HG03066 (cell line): ENCODE data around the gene CENPP.
"Not testable (repeated sequence)": the region's sequence is repeated elsewhere in the genome, so short reads cannot be mapped to it uniquely, and the experiment has no call there.

Experiments
- ATAC-seq: cut with Tn5 transposase; IDR thresholded peaks from one replicate; pipeline ENCODE4 v1.9.1; 2021; ENCODE audit warnings: low read depth; ENCODE audit not compliant: unreplicated experiment

The CENPP gene

DNA sequence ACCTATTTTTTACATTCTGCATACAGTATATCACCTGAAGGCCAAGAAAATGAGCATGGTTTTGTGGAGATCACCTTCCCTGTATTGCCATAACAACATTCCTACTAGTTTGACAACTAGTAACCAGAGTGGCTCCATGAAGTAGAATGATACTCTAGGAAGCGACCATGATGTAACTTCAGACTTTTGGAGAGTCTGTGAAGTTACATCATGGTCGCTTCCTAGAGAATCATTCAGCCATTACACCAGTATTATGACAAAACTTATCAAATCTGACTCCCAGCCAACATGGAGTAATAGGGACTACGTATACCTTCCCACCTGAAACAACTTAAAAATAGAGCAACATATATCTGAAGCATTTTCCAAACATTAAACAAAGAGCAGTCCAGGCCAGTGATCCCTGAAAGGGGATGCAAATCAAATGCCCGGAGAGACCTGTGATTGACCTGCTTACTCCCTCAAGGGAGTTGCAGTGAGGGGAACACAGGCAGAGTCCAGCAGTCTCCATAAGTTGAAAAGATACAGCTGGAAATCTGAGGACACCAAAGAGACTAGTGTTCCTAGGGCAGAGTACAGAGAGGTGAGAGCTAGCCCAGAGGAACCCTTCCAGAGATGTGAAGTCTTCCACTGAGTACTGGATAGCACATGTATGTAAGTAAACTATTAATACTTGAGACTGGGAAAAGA lies 202.2 kb downstream of the CENPP start:
- ATAC-seq: no peak

DNA sequence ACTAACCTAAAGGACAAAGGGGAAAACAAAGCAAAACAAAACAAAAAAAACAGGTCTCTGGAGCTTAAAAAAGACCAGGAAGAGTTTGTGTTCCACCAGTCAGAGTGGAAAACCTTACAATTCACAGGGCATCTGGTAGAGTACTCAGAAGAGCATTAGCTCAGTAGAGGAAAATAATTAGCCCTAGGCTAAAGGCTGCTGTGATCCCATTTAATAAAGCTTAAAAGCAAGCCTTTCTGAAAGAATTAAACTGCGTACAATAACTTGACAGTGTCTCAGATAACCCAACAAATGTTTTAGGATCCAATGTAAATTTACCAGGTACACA lies 202.7 kb downstream of the CENPP start:
- ATAC-seq: no peak

DNA sequence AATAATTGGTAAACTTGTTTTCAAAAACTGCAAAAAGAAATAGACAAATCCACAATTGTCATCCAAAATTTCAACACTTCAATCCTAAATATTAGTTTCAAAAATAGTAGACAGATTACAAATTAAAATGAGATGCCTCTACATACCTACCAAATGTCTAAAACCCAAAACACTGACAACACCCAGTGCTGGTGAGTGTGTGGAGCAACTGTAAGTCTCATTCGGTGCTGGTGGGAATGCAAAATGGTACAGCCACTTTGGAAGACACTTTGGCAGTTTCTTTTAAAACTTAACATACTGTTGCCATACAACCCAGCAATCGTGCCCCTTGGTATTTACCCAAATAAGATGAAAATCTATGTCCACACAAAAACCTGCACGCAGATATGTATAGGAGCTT lies 203.4 kb downstream of the CENPP start:
- no peak for ATAC-seq

DNA sequence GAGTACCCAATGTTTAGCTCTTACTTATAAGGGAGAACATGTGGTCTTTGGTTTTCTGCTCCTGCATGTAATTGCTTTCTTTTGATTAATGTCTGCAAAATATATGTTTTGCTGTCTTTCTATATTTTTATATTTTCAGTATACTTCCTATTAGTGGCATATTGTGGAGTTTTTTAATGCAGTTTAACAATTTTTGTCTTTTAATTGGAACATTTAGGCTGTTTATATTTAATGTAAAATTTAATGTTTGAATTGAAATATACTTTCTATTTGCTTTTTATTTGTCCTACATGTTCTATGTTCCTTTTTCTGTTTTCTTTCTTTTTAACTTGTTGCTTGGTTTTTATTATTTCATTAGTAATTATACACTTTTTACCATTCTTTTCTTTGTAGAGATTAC lies 205.1 kb downstream of the CENPP start:
- no peak for ATAC-seq

DNA sequence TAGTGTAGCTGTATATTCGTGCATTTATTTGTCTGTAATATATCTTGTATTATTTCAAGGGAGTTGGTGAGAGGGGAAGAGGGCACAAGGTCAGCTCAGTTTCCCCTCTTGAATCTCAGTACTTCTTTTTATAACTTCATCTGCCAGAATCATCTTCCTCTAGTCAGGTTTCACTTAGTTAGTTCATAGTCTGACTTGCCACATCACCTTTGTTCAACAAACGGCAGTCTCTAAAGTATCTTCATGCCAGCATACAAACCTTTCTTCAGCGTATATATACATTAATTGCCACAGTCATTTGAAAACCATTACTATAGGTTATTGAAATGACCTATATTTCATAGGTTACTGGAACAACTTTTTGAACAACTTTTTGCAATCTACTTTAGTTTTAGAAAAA lies 208.5 kb downstream of the CENPP start:
- ATAC-seq: no peak

DNA sequence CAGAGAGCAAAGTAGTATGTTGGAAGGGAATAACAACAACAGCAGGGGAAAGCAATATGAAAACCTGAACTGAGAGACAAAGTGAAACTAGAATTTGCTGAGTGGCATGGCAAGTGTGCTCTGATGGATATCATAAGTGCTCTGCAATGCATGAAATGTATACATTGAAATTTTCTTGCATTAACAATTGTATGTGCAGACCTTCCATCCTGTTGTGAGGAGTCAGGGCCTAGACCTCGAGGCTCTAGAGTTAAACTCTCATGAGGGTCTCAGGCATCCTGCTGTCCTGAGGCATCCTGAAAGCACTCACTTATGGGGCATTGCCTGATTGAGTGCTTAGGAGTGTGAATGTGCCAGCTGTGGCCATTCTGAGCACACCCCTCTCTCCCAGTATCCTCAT lies 208.9 kb downstream of the CENPP start:
- no peak for ATAC-seq

DNA sequence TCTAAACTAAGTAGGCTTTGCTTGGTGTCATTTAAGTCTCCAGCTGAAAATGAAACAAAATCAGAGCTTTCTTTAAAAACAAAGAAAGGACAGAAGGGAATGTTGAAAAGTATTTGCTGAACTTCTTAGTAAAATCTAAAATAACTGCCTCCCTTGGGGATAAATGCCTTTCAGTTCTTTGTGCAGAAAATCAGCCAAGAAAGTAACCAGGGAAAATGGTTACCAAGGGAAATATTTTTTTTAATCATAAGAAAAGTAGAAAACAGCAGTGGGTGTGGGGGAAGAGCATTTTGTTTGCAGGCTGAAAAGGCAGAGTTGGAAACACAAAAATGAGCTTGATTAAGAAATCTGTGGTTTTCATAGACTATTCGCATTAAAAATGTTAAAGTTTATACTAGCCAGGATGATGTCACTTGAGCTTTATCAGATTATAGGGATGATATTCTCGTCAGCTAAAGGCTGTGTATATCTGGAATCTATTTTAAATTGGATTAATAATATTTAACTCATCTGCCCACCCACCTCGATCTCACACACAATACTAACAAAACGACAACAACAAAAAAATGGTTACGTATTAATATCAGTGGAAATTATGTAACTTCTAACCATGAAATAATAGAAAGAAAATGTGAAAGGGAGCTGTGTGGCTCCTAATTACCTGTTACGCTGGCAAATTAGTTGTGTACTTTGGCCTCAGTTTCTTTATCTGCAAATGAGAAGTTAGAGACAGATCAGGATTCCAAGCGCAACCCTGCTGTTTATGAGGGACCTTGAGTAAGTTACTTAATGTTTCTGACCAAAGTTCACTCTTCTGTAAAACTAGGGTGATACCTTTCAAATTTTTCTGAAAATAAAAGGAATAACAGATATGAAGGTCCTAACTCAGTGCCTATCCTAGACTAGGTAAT lies 210.4 kb downstream of the CENPP start, which contains the start of gene ECM2:
Gene ECM2, minus strand, starts transcription at position 51 of the 911 bp plus-strand sequence. CDS start 13,124 bp downstream, outside the sequence.
- ATAC-seq: no peak

DNA sequence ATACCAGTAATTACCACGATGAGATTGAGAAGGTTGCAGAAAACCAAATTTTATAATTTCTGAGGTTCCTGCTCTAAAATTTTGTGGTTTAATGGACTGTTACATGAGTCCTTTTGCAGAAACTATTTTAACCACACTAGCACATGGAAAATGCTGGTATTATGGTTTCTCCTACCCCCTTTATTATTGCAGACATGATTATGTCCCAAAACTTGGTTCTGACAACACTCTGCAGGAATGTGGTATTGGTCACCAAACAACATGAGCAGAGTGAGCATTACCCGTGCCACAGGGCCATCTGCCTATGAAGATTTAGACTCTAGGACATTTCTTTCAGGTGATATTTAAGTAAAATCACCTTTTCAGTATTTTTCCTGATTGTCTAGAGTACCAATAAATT lies 212.8 kb downstream of the CENPP start:
- ATAC-seq: no peak

DNA sequence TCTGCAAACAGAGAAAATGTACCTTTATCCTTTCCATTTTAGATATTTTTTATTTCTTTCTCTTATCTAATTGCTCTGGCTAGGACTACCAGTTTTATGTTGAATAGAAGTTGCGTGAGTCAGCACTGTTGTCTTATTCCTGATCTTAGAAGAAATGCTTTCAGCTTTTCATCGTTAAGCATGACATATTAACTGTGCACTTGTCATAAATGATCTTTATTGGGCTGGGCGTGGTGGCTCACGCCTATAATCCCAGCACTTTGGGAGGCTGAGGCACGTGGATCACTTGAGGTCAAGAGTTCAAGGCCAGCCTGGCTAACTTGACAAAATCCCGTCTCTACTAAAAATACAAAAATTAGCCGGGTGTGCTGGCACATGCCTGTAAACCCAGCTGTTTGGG lies 218.2 kb downstream of the CENPP start:
- ATAC-seq: no peak

DNA sequence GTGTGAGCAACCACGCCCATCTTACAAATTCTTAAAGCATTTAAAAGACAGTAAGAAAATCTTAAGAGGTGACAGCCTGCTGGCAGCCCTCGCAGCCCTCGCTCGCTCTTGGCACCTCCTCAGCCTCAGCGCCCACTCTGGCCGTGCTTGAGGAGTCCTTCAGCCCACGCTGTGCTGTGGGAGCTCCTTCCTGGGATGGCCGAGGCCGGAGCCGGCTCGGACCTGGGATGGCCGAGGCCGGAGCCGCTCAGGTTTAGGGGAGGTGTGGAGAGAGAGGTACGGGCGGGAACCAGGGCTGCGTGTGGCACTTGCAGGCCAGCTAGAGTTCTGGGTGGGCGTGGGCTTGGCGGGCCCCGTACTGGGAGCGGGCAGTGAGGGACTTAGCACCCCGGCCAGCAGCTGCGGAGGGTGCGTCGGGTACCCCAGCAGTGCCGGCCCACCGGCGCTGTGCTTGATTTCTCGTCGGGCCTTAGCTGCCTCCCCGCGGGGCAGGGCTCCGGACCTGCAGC lies 219.3 kb downstream of the CENPP start:
- ATAC-seq: no peak

DNA sequence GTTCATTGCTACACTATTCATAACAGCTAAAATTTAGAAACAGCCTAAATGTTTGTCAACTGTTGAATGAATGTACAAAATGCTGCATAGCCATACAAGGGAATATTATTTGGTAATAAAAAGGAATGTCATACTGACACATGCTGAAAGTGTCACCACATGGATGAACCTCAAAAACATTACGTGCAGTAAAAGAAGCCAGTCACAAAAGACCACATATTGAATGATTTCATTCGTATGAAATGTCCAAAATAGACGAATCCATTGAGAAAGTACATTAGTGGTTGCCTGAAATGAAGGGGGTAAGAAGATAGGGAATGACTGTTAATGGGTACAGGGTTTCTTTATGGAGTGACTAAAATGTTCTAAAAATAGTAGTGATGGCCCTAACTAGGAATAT lies 221.6 kb downstream of the CENPP start:
- ATAC-seq: no peak

DNA sequence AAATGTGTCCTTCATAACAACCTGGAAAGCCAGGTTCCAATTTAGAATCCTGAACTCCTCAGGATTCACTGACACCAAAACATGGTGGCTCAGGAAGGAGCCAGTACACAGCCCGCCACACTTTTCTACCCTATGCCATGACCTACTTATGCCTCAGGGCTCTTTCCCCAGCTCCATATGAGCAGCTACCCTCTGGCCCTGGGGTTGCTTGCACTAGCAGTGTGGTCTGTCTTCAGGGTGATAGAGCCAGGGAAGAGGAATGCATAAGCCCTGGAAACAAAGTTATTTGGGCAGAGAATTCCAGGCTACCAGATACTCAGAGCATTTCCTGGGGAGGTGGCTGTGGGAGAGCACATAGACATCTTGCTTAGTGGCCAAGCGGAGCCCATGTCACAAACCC lies 225.0 kb downstream of the CENPP start:
- ATAC-seq: no peak

DNA sequence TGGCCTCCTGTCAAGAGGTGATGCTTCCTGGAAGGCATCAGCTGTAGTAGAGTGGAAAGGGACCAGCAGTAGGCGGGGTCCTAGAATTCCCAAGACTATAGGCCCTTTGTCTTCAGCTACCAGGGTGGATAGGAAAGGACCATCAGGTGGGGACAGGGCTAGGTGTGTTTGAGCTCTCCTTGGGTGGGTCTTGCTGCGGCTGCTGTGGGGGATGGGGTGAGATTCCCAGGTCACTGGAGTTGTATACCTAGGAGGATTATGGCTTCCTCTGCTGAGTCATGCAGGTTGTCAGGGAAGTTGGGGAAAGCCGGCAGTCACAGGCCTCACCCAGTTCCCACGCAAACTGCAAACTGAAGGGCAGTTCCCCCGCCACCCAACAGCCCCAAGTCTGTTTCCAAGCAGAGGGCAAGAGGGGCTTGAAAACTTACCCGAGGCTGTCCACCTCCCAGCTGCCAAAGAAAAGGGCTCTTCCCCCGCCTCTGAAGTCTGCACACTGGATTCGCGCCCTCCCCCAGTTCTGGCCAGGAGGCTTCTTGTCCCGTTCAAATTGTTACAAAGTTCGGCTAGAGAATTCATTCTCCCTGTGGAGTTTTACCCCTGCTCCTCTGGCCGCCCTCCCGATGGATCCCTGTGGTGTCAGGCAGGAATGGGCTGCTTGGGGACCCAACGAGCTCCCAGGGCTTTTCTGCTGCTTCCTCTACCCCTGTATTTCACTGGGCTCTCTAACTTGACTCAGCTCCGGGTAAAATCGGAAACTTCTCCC lies 233.0 kb downstream of the CENPP start:
- ATAC-seq: no peak

DNA sequence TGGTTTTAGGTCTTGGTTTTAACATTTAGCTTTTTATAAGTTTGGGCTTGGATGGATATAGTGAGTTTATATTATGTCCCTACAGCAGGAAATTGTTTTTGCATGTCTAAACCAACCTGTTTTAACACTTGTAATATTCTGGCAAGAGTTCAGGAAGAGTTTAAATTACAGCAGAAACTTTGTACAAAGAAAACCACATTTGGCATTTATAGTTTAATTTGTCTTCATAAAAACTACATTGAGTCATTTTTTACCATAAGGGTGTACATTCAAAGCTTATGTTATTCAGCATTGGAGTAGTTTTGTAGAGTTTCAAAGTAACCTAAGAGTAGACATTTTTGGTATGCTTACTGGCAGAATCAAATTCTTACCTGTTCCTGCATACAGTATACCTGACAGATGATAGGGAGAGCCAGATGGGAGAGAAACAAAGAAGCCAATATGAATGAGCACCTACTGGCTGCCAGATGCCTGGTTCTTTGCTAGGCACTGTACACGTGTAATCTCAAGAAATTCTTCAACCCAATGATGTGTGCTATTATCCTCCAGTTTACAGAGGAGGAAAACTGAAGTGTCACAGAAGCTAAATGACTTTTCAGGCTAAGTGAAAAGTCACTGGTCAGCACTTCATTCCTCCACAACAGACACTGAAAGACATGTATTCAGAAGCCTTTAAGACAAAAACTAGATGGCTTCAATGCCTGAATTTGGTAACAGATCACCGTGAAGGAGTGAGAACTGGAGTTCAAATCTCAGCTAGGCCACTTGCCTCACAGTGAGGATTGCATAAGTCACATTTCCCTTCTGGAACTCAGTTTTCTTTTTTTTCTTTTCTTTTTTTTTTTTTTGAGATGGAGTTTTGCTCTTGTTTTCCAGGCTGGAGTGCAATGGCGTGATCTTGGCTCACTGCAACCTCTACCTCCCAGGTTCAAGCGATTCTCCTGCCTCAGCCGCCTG lies 235.9 kb downstream of the CENPP start:
- ATAC-seq: no peak

DNA sequence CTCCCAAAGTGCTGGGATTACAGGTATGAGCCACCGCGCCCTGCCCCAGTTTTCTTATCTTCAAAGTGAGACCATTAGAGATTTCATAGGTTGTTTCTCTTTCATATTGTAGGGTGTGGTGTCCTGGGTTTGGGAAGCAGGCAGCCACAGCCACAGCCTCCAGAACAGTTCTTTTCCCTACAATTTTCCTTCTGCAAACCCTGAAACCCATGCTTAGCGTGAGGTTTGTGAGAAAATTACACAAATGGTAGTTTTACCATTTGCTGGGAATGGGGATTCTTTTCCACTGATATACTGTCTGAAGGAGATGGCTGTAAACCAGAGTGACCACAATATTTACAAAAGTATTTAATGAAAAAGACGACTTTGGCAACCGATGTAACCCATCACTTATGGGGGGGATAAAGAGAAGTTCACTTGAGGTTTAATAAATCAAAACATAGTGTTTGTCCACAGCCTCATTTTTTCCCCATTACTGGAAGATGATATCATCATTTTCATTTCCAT lies 236.8 kb downstream of the CENPP start:
- no peak for ATAC-seq

DNA sequence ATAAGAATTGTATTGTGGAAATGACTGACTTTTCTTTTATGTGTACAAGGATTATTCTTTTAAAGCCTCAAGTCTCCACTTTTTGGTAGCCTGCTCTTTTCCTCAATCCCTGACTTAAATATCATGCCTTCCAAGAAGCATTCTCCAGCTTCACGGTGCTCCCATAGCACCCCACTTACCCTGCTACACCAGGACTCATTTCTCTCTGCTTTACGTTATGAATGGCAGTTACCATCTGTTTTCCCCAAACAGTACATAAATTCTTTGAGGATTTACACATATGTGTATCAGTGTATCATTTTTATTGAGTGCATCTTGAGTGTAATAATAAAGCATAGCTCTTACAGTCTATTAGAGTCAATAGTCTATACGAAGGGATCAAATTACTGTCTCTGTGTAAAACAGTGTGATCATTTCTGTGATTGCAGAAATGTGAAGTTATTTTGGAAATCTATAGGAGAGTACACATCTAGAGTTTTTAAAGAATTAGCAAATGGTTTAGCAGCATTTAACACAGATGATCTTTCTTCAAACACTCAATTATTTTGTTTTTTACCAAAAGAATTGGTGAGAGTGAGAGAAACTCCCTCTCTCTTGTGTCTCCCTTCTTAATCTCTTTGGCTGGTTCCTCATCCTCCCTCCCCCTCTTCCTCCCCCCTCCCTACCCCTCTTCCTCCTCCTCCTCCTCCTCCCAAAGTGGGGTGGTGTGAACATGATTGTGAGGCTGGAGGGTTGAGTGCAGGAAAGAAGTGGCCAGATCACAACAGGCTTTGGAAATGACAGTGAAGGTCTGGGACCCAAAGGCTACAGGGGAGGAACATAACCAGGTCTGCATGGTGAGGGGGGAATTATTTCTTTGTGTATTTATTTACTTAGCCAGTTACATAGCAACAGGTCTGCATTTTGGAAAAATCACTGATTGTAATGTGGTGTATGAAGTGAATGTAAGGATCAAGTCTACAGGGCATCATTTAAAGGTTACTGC lies 237.7 kb downstream of the CENPP start:
- no peak for ATAC-seq

DNA sequence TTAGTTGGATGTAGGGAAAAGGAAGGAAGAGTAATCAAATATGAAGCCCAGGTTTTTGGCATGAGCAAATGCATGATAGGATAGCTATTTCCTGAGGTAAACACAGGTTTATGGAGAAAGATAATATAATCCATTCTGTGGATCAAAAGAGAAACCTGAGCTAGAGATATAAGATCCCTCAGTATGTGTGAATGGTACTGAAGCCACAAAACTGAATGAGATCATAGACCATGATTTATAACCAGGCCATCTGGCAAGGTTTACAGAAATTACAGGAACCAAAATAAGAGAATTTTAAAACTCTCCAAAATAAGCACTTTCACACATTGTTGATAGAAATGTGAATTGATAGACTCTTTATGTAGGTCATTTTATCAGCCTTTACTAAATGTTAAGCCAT lies 238.8 kb downstream of the CENPP start:
- ATAC-seq: no peak

DNA sequence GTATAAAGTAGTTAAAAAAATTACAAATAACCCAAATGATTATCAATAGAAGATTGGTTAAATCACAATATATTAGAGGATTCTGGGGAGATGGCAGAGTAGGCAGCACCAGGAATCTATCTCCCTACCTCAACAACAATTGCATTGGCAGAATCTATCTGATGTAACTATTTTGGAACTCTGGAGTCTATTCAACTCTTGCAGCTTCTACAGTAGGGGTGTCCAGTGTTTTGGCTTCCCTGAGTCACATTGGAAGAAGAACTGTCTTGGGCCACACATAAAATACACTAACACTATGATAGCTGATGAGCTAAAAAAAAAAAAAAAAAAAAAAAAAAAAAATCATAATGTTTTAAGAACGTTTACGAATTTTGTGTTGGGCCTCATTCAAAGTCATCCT lies 239.2 kb downstream of the CENPP start:
- no peak for ATAC-seq

DNA sequence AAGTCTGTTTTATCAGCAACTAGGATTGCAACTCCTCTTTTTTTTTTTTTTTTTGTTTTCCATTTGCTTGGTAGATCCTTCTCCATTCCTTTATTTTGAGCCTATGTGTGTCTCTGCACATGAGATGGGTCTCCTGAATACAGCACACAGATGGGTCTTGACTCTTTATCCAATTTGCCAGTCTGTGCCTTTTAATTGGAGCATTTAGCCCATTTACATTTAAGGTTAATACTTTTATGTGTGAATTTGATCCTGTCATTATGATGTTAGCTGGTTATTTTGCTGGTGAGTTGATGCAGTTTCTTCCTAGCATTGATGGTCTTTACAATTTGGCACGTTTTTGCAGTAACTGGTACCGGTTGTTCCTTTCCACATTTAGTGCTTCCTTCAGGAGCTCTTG lies 246.1 kb downstream of the CENPP start:
- not testable (repeated sequence) for ATAC-seq
